ENCODE results near the gene TACC3. TPM values are rescaled to one million over a fixed set of nuclear protein-coding genes. Genes with fewer than 3 reads are reported as not detected.

The TACC3 gene
- total RNA-seq, 1 experiment from 2014 or later, result 207 TPM

GRCh38 chr4:1768367-1769034 lies 47.2 kb downstream of the TACC3 start (continued):
- no peak for TF ChIP-seq AR (CRISPR knock-in tag; IDR thresholded peaks at IDR 0.05)
- no peak for TF ChIP-seq ATF2 (CRISPR knock-in tag; IDR thresholded peaks at IDR 0.05; ENCODE audit: borderline replicate concordance, low read depth)

- ATAC-seq (no peak), DNase-seq (ENCODE audit: low spot score) (no peak)
- POLR2A ChIA-PET, result interaction anchor here (0.7 kb wide), 1 partner anchor 70 kb away, joined by 3 read pairs; no protein-coding TSS in a partner anchor
- Mint-ChIP-seq H3K4me1 (peaks cover 13% of the 10 kb centered on the region), H3K9me3 (no peaks in the 10 kb centered on the region), H3K27ac (no peak overlapping the region), H3K27me3 (ENCODE audit: low read depth) (peaks cover 4% of the 10 kb centered on the region), H3K4me3 (no peak overlapping the region), H3K36me3 (no peaks in the 10 kb centered on the region)
- CTCF ChIA-PET, result interaction anchor here (1.2 to 5.7 kb wide), 4 partner anchors 9 to 39 kb away, joined by 4 to 45 read pairs (median 12); no protein-coding TSS in a partner anchor
- TF ChIP-seq CREB1 (CRISPR knock-in tag; IDR thresholded peaks at IDR 0.05) (no peak), HMGA2 (CRISPR knock-in tag; IDR thresholded peaks at IDR 0.05) (no peak), ZBTB21 (CRISPR knock-in tag; IDR thresholded peaks at IDR 0.05; ENCODE audit: borderline replicate concordance) (no peak), HMGXB4 (CRISPR knock-in tag; IDR thresholded peaks at IDR 0.05) (0 out of 2 replicates have a peak, but pooled peaks have one; percentile 14), OVOL2 (CRISPR knock-in tag; IDR thresholded peaks at IDR 0.05; ENCODE audit: borderline replicate concordance) (no peak), FOXJ3 (CRISPR knock-in tag; IDR thresholded peaks at IDR 0.05; ENCODE audit: borderline replicate concordance) (no peak), ZNF121 (CRISPR knock-in tag; IDR thresholded peaks at IDR 0.05) (no peak)
Observed at GRCh38 chr4:1769692-1770091, 48.4 kb downstream of the TACC3 start.

GRCh38 chr4:1770245-1770644 lies 48.9 kb downstream of the TACC3 start:
- no peak for DNase-seq (ENCODE audit: low spot score)
- no peaks in the 10 kb centered on the region for H3K36me3 Mint-ChIP-seq
- CTCF ChIA-PET, result interaction anchor here (0.9 to 2.7 kb wide), 4 partner anchors 8 to 24 kb away, joined by 3 to 18 read pairs (median 6); no protein-coding TSS in a partner anchor
- TF ChIP-seq E2F5 (CRISPR knock-in tag; IDR thresholded peaks at IDR 0.05) (no peak), ZNF671 (CRISPR knock-in tag; IDR thresholded peaks at IDR 0.05) (no peak), NFATC4 (CRISPR knock-in tag; IDR thresholded peaks at IDR 0.05) (no peak), HMGXB4 (CRISPR knock-in tag; IDR thresholded peaks at IDR 0.05) (0 out of 2 replicates have a peak, but pooled peaks have one; percentile 22)
- H3K27me3 Mint-ChIP-seq (ENCODE audit: low read depth), result peaks cover 4% of the 10 kb centered on the region
- POLR2A ChIA-PET, result interaction anchor here (0.7 kb wide), 1 partner anchor 71 kb away, joined by 3 read pairs; no protein-coding TSS in a partner anchor
- H3K9me3 Mint-ChIP-seq, result no peaks in the 10 kb centered on the region
- ATAC-seq, result no peak
- H3K4me1 Mint-ChIP-seq, result peaks cover 13% of the 10 kb centered on the region
- H3K4me3 Mint-ChIP-seq, result no peak overlapping the region
- no peak overlapping the region for H3K27ac Mint-ChIP-seq

All from WTC11 (cell line).